Measurements from ENCODE around the gene TOM1.
"Not testable (repeated sequence)": the region's sequence is repeated elsewhere in the genome, so short reads cannot be mapped to it uniquely, and the experiment has no call there.

TOM1 gene

DNA sequence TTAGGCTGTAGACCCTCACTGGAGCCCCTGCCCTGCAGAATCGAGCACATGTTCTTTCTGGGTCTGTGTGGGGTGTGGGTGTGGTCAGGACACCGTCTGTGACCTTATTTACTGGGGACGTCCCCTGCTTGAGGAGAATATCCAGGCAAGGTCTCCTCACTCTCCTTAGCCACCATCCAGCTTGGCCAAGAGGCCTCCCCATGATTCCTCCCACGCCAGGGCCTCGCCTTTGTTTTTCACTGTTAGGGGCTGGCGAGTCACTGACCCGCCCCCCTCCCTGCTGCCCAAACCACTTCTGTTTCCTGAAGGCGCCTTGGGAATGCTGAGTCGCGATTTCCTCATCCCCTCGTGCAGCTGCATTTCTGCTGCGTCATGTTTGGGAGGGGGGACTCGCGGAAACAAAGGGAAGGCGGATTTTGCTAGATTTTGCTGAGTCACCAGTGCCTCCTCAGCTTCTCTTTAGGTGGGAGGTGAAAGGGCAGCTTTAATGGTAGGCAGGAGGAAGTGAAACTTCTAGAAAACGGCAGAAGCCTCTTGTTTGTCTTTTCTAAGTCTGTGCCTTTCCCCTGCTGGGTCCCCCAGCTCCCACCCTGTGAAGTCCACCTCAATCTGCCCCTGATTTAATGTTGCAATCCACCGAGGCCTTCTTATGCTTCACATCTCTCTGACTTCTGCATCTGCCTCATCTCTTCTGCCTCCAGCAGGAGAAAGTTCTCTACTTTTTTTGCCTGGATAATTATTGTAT lies 77.2 kb downstream of the TOM1 start:
- DNase-seq = peak; percentile 71

DNA sequence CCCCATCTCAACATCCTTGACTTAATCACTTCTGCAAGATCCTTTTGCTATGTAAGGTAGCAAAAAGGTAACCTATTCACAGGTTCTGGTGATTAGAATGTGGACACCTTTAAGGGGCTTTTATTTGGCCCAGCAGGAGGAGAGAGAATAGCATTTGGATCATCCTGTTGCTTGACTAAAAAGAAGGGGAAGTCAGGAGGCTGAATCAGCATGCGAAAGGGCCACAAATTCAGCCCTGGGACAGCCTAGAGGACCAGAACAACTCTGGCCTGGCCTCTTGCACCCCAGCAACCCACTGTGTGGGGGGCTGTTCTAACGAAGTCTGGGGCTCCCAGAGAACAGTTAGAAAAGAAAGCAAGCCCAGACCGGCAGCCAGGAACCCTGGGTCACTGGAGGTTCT lies 78.0 kb downstream of the TOM1 start:
- no peak for DNase-seq

DNA sequence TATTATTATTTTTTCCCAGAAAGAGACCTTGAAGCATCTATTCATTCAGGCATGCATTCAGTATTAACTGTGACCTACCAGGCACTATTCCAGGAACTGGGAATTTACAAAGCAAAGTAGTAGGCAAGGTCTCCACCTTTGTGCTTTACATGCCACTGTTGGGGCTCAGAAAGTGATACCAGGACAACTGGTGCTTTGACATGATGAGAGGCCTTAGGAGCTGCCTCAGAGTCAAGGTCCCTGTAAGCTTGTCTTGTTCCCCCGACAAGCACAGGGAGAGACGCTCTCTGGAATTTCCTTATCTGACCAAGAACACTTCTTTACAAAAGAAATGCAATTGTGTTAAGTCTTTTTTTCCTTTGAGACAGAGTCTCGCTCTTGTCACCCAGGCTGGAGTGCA lies 78.9 kb downstream of the TOM1 start:
- DNase-seq = no peak

DNA sequence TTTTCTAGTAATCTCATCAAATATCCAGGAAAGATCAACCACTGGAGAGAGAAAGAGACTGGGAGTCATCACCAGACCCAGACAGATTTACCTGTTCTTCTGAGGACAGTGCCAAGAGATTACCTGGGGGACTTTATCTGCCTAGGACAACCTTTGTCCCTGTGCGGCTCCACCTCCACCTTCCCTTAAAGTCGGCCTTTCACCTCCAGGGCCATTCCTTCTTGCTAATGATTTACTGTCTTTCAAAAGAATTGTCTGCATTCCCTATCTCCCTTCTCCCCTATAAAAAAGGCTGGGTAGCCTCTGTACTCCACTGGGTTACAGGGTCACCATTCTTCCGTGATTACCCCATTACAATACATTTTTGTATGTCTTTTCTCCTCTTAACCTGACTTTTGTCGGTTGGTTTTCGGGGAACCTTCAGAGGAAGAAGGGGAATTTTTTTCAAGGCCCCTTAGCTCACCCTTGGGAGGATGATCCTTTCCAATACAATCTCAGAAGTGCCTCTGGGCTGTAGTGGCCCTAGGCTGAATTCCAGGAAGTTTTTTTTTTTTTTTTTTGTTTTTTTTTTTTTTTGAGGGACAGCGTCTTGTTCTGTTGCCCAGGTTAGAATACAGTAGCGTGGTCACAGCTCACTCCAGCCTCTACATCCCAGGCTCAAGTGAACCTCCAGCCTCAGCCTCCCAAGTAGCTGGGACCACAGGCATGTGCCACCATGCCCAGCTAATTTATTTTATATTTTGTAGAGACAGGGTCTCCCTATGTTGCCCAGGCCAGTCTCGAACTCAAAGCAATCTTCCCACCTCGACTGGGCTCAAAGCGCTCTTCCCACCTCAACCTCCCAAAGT lies 79.7 kb downstream of the TOM1 start:
- DNase-seq = no peak

DNA sequence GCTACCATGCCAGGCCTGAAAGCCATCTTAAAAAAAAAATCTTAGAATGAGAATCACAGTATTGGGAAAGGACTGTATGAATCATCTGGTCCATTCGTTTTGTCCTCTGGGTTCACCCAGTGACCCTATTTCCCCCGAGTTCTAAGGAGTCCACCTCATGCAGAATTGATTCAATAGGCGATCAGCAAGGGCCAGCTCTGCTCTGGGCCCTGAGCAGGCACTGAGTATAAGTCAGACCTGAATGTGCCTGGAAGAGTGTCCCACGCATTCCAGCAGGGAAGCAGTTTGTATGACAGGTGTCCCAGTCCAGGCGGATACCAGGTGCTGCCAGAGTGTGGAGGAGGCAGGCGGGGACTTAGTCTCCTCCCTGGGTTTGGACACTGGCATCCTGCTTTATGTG lies 80.3 kb downstream of the TOM1 start:
- DNase-seq = no peak

DNA sequence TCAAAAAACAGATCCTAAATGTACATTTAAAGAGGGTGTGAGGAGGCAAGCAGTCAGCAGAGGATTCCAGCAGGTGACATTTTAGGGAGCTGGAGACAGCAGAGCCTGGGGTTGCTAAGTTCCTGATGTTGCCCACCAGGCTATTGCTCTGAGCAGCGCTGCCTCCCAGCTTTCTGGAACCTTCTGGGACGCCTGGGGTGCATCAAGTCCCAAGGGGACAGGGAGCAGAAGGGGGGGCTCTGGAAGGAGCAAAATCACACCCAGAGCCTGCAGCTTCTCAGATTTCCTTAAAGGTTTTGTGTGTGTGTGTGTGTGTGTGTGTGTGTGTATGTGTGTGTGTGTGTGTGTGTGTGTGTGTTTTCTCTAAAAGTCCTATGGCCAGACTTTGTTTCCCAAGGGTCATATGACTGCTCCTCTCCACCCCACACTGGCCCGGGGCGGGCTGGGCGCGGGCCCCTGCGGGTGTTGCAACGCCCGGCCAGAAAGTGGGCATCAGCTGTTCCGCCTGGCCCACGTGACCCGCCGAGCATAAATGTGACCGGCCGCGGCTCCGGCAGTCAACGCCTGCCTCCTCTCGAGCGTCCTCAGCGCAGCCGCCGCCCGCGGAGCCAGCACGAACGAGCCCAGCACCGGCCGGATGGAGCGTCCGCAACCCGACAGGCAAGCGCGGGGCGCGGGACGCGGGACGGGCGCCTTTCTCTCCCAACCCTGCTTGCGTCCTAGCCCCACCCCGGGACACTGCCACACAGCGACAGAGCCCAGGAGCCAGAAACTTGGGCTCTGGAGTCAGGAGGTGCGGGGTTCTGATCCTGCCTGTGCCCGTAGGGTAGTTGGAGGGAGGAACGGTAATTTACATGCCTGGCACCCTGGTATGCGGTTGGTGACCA lies 81.1 kb downstream of the TOM1 start, which contains the start of gene HMOX1:
Gene HMOX1 (plus strand): TSS at position 560 of the 887 bp plus-strand sequence. CDS start 78 bp downstream, at position 638.
- peak; percentile 66 for DNase-seq

DNA sequence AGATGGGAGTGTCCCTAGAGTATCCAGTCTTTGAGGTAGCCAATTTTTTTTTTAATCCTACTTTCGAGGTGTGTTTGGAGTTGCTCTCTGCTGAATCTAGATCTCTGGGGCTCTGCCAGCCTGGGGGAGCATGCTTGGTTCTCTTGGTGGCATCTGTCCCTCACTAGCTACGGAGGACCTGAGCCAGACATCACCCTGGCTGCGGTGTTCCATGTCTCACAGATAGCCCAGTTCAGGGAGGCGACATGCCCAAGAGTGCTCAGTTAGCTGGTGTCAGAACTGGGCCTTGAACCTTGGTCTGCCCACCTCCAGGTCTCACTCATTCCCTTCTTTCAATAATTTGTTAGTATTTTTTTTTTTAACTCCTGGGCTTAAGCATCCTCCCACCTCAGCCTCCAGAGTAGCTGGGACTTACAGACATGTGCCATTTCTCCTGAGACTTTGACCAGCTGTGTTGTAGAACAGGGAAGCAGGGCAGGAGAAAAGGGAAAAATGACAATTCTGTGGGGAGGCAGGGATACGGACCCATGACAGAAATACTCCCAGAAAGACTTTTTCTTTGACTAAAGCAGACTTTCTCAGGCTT lies 81.8 kb downstream of the TOM1 start:
- no peak for DNase-seq

DNA sequence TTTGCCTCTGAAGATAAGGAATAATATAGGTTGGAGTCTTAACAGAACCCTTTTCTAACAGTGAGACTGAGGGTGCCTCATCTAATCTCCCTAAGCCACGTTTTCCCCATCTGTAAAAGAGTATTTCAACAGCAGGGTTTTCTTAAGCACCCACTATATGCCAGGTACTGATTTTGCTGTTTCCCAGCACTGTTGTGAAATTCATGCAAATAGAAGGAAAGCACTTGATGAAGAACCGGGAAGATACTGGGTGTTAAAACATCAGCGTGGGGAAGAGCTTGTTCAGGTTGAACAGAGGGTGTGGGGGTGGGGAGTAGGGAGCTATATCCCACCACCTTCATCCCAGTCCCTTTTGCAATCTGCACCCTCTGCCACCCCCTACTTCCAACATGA lies 84.0 kb downstream of the TOM1 start:
- no peak for DNase-seq

DNA sequence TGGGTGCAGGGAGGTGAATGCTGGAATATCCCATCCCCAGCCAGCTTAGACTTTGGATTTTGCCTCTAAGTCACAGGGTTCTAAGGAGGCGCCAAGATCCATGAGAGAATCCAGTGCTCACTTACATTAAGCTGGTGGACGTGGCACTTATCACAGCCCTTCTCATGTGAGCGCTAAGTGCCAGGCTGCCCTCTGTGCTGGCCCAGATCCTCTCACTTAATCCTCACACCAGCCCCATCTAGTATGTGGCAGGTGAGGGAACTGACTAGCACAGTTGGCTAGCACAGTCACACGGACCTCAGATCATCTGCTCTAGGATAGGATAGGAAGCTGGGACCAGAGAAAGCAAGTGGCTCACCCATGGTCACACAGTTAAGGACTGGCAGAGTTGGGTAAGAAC lies 84.8 kb downstream of the TOM1 start:
- no peak for DNase-seq

DNA sequence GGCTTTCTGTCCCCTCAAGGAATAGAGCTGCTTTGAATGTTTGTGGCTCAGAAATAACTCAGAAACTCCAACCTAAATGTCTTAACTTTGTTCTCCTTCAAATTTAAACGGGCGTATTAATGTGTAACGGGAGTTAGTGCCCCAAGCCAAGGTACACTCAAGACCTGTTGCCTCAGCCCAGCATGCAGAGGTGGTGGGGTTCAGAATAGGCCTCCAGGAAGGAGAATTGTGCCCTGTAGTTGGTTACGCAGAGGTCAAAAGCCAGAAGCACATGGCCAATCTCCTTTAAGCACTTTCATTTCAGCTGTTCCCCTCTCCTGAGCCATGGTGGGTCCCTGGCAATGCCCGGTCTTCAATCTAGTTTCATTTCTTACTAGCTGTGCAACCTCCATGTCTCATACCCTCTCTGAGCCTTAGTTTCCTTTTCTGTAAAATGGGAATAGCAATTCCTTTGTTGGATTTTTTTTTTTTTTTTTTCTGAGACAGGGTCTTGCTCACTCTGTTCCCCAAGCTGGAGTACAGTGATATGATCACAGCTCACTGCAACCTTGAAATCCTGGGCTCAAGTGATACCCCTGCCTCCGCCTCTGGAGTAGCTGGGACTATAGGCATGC lies 85.4 kb downstream of the TOM1 start:
- no peak for DNase-seq

DNA sequence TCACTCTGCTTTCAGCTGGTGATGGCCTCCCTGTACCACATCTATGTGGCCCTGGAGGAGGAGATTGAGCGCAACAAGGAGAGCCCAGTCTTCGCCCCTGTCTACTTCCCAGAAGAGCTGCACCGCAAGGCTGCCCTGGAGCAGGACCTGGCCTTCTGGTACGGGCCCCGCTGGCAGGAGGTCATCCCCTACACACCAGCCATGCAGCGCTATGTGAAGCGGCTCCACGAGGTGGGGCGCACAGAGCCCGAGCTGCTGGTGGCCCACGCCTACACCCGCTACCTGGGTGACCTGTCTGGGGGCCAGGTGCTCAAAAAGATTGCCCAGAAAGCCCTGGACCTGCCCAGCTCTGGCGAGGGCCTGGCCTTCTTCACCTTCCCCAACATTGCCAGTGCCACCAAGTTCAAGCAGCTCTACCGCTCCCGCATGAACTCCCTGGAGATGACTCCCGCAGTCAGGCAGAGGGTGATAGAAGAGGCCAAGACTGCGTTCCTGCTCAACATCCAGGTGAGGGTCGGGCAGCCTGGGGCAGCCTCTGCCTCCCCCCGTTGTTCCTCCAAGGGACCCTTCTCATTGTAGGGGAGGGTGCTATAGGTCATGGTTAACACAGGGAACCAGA lies 87.1 kb downstream of the TOM1 start:
- no peak for DNase-seq

DNA sequence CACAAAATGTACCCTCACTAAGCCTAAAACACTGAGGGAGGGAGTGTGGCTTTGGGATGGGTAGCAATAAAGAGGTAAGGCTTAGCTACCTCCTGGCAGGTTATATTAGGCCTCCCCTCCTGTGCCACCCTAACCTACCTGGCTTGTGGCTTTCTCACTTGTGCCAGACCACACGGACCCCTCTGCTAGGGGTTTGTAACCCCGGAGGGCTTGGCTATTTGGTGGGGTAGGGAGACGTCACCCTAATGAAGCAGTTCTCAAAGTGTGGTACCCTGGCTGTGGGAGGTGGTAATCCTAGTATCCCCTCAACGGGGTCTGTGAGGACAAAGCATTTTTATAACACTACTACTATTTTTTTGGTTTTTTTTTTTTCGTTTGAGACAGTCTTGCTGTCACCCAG lies 91.2 kb downstream of the TOM1 start:
- DNase-seq = no peak

DNA sequence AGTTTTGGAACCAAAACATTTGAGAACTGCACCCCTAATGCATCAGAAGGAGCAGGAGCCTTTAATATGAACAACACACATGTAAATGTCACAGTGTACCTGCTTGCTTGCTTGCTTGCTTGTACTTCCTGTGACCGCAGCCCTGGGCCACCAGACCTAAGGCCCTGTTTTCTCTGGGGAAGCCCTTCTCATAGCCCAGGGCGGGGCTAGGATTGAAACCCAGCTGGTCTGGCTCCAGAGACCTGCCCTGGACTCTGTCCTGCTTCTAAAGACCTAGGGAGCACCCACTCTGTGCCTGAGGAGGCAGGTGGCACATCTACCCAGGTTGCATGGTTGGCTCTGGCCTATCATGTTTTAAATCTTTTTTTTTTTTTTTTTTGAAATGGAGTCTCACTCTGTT lies 92.7 kb downstream of the TOM1 start:
- DNase-seq = no peak

DNA sequence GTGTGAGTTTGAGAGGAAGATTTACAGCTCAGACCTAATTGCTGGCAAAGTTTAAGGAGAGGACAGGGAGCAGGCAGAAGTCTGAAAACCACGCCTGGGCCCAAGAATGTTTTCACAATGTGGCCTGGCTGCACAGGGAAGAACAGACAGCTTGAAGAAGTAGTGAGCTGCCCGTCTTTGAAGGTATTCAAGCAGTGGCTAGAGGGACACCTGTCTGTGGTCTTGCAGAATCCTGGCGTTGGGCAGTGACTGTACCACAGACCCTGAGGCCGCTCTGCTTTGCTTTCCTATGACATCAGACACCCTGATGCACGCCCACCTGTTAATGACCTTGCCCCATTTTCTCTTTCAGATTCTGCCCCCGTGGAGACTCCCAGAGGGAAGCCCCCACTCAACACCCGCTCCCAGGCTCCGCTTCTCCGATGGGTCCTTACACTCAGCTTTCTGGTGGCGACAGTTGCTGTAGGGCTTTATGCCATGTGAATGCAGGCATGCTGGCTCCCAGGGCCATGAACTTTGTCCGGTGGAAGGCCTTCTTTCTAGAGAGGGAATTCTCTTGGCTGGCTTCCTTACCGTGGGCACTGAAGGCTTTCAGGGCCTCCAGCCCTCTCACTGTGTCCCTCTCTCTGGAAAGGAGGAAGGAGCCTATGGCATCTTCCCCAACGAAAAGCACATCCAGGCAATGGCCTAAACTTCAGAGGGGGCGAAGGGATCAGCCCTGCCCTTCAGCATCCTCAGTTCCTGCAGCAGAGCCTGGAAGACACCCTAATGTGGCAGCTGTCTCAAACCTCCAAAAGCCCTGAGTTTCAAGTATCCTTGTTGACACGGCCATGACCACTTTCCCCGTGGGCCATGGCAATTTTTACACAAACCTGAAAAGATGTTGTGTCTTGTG lies 93.7 kb downstream of the TOM1 start:
- DNase-seq = no peak

DNA sequence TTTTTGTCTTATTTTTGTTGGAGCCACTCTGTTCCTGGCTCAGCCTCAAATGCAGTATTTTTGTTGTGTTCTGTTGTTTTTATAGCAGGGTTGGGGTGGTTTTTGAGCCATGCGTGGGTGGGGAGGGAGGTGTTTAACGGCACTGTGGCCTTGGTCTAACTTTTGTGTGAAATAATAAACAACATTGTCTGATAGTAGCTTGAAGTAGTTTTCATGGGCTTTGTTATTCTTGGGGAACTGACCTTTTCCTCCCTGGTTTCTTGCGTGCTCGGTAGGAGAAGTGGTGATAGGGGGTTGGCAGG lies 94.3 kb downstream of the TOM1 start:
- DNase-seq = no peak

DNA sequence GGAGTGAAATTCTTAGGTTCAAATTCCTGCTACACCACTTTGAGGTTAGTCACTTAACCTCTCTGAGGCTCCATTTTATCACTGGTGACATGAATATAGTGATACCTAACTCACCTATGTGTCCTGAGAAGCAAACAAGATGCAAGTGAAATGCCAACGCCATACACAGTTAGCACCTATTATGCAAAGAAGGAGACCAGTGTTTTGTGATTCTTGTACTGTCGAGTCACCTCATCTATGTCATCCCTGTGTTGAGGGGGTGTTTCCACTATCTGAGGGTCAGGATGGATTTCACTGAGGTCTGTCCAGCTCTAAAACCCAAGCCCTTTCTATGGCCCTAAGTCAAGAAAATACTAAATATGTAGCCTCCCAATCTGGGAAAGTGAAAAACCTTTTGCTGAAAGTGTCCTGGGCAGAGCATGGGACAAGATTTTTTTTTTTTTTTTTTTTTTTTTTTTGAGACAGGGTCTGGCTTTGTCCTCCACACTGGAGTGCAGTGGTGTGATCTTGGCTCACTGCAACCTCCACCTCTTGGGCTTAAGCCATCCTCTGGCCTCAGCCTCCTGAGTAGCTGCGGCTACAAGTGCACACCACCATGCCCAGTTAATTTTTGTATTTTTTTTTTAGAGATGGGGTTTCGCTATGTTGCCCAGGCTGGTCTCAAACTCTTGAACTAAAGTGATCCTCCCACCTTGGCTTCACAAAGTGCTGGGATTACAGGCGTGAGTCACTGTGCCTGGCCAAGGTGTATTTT lies 95.3 kb downstream of the TOM1 start:
- no peak for DNase-seq

DNA sequence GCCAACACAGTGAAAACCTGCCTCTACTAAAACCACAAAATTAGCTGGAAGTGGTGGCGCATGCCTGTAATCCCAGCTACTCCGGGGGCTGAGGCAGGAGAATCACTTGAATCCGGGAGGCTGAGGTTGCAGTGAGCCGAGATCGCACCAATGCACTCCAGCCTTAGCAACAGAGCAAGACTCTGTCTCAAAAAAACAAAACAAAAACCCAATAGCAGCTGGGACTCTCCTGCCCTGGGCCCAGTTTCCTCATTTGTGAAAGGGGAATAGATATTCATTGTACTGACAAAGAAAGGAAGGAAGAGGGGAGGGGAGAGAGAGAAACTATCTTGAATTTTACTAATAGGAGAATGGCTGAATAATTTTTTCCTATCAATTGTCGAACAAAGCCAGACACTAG lies 96.9 kb downstream of the TOM1 start:
- not testable (repeated sequence) for DNase-seq

DNA sequence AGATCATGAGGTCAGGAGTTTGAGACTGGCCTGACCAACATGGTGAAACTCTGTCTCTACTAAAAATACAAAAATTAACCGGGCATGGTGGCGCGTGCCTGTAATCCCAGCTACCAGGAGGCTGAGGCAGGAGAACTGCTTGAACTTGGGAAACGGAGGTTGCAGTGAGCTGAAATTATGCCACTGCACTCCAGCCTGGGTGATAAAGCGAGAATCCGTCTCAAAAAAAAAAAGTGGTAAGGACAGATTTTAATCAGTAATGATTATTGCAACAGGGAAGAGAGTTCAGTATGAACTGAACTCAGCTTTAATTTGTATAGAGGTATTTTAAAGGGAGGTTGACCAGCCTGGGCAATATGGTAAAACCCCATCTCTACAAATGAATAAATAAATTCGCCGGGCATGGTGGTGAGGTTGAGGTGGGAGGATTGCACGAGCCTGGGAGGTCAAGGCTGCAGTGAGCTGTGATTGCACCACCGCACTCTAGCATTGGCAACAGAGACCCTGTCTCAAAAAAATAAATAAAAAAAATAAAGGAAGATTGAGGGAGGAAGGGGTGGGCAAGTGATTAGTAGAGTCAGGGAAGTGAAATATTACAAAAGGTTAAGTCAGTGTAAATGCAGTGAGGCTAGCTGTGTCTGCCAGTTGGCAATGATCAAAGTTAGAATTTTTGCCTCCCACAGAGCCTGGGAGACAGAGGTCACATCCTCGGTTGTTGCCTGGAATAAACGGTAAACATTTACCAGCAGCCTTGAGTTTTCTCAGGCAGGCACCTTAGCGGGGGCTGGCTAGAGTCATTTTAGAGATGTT lies 97.6 kb downstream of the TOM1 start:
- no peak for DNase-seq

Measured in SHP77 treated with DMSO at 0.1 percent for 48 hours (cell line).